H9 (cell line): ENCODE results near the gene RBM34. TPM values are rescaled to one million over a fixed set of nuclear protein-coding genes. Genes with fewer than 3 reads are reported as not detected.

Experiments
- DNase-seq: peaks from one replicate; pipeline ENCODE4 v3.0.0-alpha.2; 2017
- H2AFZ ChIP-seq: one replicate; pipeline ENCODE4 v1.6.1; 2013; ENCODE audit warnings: mild to moderate bottlenecking, low read length, control low read depth, moderate library complexity
- H2AK5ac ChIP-seq: 2 replicates; pipeline ENCODE4 v1.6.1; 2013; ENCODE audit warnings: low read length, control low read depth, mixed read lengths; ENCODE audit not compliant: insufficient read length
- H2BK120ac ChIP-seq: one replicate; pipeline ENCODE4 v1.6.1; 2013; ENCODE audit warnings: low read depth, mild to moderate bottlenecking, low read length, control low read depth, inconsistent platforms; ENCODE audit not compliant: poor library complexity, severe bottlenecking
- H2BK12ac ChIP-seq: 2 replicates; pipeline ENCODE4 v1.6.1; 2013; ENCODE audit warnings: low read length, control low read depth, mixed read lengths, low read depth; ENCODE audit not compliant: insufficient read length
- H2BK15ac ChIP-seq: 2 replicates; pipeline ENCODE4 v1.6.1; 2013; ENCODE audit warnings: low read depth, low read length, control low read depth
- H2BK20ac ChIP-seq: one replicate; pipeline ENCODE4 v1.6.1; 2013; ENCODE audit warnings: low read depth, mild to moderate bottlenecking, low read length, control low read depth, inconsistent platforms; ENCODE audit not compliant: poor library complexity, severe bottlenecking
- H2BK5ac ChIP-seq: 2 replicates; pipeline ENCODE4 v1.6.1; 2013; ENCODE audit warnings: low read length, control low read depth, mixed read lengths; ENCODE audit not compliant: insufficient read length
- H3K14ac ChIP-seq: 2 replicates; pipeline ENCODE4 v1.6.1; 2013; ENCODE audit warnings: low read length, control low read depth; ENCODE audit not compliant: insufficient read depth
- H3K18ac ChIP-seq: 2 replicates; pipeline ENCODE4 v1.6.1; 2013; ENCODE audit warnings: low read depth, mild to moderate bottlenecking, mixed read lengths, low read length, control low read depth; ENCODE audit not compliant: insufficient read length
- H3K23ac ChIP-seq: 2 replicates; pipeline ENCODE4 v1.6.1; 2013; ENCODE audit warnings: low read length, control low read depth, mixed read lengths, low read depth; ENCODE audit not compliant: insufficient read length
- H3K23me2 ChIP-seq: 2 replicates; pipeline ENCODE4 v1.6.1; 2013; ENCODE audit warnings: low read depth, mild to moderate bottlenecking, mixed read lengths, low read length, control low read depth; ENCODE audit not compliant: insufficient read length, poor library complexity, severe bottlenecking
- H3K27ac ChIP-seq: 2 replicates; pipeline ENCODE4 v1.5.1; 2013; ENCODE audit warnings: low read length, control low read depth, mixed read lengths, low read depth; ENCODE audit not compliant: insufficient read length
- H3K27me3 ChIP-seq: 2 replicates; pipeline ENCODE4 v1.6.1; 2013; ENCODE audit warnings: low read length, control low read depth, inconsistent platforms; ENCODE audit not compliant: insufficient read depth
- H3K4ac ChIP-seq: 2 replicates; pipeline ENCODE4 v1.6.1; 2013; ENCODE audit warnings: low read depth, mild to moderate bottlenecking, control low read depth, inconsistent platforms, low read length, moderate library complexity
- H3K4me1 ChIP-seq: 2 replicates; pipeline ENCODE4 v1.6.1; 2013; ENCODE audit warnings: low read length, control low read depth, inconsistent platforms; ENCODE audit not compliant: insufficient read depth
- H3K4me2 ChIP-seq: 2 replicates; pipeline ENCODE4 v1.6.1; 2013; ENCODE audit warnings: low read length, control low read depth, mixed read lengths; ENCODE audit not compliant: insufficient read length, insufficient read depth
- H3K56ac ChIP-seq: 2 replicates; pipeline ENCODE4 v1.6.1; 2013; ENCODE audit warnings: low read depth, mild to moderate bottlenecking, mixed read lengths, low read length, control low read depth; ENCODE audit not compliant: insufficient read length
- H3K79me1 ChIP-seq: 2 replicates; pipeline ENCODE4 v1.6.1; 2013; ENCODE audit warnings: low read depth, mild to moderate bottlenecking, moderate library complexity, low read length, control low read depth, inconsistent platforms; ENCODE audit not compliant: insufficient read depth, poor library complexity, severe bottlenecking
- H3K79me2 ChIP-seq: 2 replicates; pipeline ENCODE4 v1.6.1; 2013; ENCODE audit warnings: low read length, control low read depth, inconsistent platforms; ENCODE audit not compliant: insufficient read depth
- H3K9ac ChIP-seq: 2 replicates; pipeline ENCODE4 v1.6.1; 2013; ENCODE audit warnings: low read length, control low read depth, mixed read lengths; ENCODE audit not compliant: insufficient read length; ENCODE audit errors: extremely low read depth
- H3K9me3 ChIP-seq: one replicate; pipeline ENCODE4 v1.6.1; 2013; ENCODE audit warnings: low read depth, low read length, inconsistent platforms; ENCODE audit not compliant: control insufficient read depth
- H3T11ph ChIP-seq: one replicate; pipeline ENCODE4 v1.6.1; 2013; ENCODE audit warnings: mild to moderate bottlenecking, low read length, control low read depth, inconsistent platforms
- H4K20me1 ChIP-seq: one replicate; pipeline ENCODE4 v1.6.1; 2013; ENCODE audit not compliant: control insufficient read depth, insufficient read length, insufficient read depth
- H4K5ac ChIP-seq: 2 replicates; pipeline ENCODE4 v1.6.1; 2013; ENCODE audit warnings: low read depth, mild to moderate bottlenecking, mixed read lengths, low read length, control low read depth; ENCODE audit not compliant: insufficient read length
- H4K8ac ChIP-seq: replicated peaks from 2 replicates; pipeline ENCODE4 v1.6.1; 2013; ENCODE audit warnings: low read length, control low read depth, mixed read lengths, low read depth; ENCODE audit not compliant: insufficient read length
- H4K91ac ChIP-seq: 2 replicates; pipeline ENCODE4 v1.6.1; 2013; ENCODE audit warnings: low read depth, mild to moderate bottlenecking, moderate library complexity, mixed read lengths, low read length, control low read depth; ENCODE audit not compliant: insufficient read length
- H3K27ac Mint-ChIP-seq, 3 experiments: 2 replicates in 2 of 3; 3 replicates in 1 of 3; pipeline ENCODE4 v1.8.0; 2020 to 2021; ENCODE audit warnings: mixed read lengths in 3 of 3, mild to moderate bottlenecking in 1 of 3, moderate library complexity in 1 of 3
- H3K27me3 Mint-ChIP-seq: 2 replicates; pipeline ENCODE4 v1.8.0; 2021; ENCODE audit warnings: low read depth, mild to moderate bottlenecking, moderate library complexity, mixed read lengths
- H3K36me3 Mint-ChIP-seq, 3 experiments: 2 replicates in 2 of 3; 3 replicates in 1 of 3; pipeline ENCODE4 v1.8.0; 2020 to 2021; ENCODE audit warnings: low read depth in 3 of 3, mixed read lengths in 3 of 3; ENCODE audit not compliant: insufficient read depth in 1 of 3
- H3K4me1 Mint-ChIP-seq, 2 experiments: 2 replicates each; pipeline ENCODE4 v1.8.0; 2020; ENCODE audit warnings: mixed read lengths in 2 of 2
- H3K4me3 Mint-ChIP-seq, 2 experiments: 2 replicates in 1 of 2; 3 replicates in 1 of 2; pipeline ENCODE4 v1.8.0; 2020 to 2021; ENCODE audit warnings: mild to moderate bottlenecking in 2 of 2, mixed read lengths in 2 of 2, moderate library complexity in 1 of 2
- H3K9me3 Mint-ChIP-seq, 2 experiments: 2 replicates in 1 of 2; 3 replicates in 1 of 2; pipeline ENCODE4 v1.8.0; 2020; ENCODE audit warnings: mild to moderate bottlenecking in 2 of 2, mixed read lengths in 2 of 2, moderate library complexity in 1 of 2
- WGBS: extraction: QIAGEN DNeasy Blood & Tissue Kit; methylation state at CpG from one replicate; pipeline ENCODE4 v1.1.7; 2013; ENCODE audit warnings: missing lambda C conversion rate, low lambda C conversion rate, mixed read lengths; ENCODE audit not compliant: insufficient read length; ENCODE audit errors: extremely low coverage; 5-methylcytosine and 5-hydroxymethylcytosine counted together
- total RNA-seq: library from RNA; stranded (reverse); gene quantifications from 2 replicates; pipeline ENCODE4 v1.2.1, GENCODE V29; 2021
- TF ChIP-seq, protein P1 (sequence below): fragments of 200-600 bp; sonication (generic); conservative IDR thresholded peaks from 3 replicates; pipeline ENCODE4 v1.8.0; 2021; ENCODE audit warnings: antibody characterized with exemption, mild to moderate bottlenecking

RBM34 gene
- total RNA-seq, 1 experiment from 2014 or later: 121 TPM

DNA sequence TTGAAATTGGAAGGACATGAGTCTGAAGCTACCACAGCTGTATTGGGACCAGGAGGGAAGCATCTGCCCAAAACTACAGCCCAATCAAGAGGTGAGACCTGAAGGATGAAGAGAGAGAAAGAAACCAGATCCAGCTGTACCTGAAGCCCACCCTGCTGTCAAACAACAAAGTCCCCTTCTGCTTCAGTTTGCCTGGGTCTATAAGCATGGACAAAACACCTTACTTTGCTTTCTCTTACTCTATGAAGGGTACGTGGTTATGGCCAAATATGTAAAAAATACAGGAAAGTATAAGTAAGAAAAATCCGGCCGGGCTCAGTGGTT is 58.8 kb downstream of the RBM34 start:
- H3K14ac ChIP-seq: no peak overlapping the region
- peaks cover 0 to 2% of the 10 kb centered on the region in 2 experiments; a peak in 1 of 5 replicates for H3K9me3 Mint-ChIP-seq
- peaks cover 23 to 26% of the 10 kb centered on the region in 2 experiments for H3K4me1 Mint-ChIP-seq
- H3K27me3 ChIP-seq: no peaks in the 10 kb centered on the region
- no peaks in the 10 kb centered on the region for H4K20me1 ChIP-seq
- H3K36me3 Mint-ChIP-seq: peaks cover 1 to 3% (median 1%) of the 10 kb centered on the region in 3 experiments; a peak in 5 of 7 replicates
- no peak overlapping the region for H2BK5ac ChIP-seq
- no peak for DNase-seq
- H4K91ac ChIP-seq: no peak overlapping the region
- no peak overlapping the region for H3K4me3 Mint-ChIP-seq
- no peak overlapping the region for H2BK12ac ChIP-seq
- no peaks in the 10 kb centered on the region for H3K79me2 ChIP-seq
- H2AK5ac ChIP-seq: no peak overlapping the region
- H3K27me3 Mint-ChIP-seq: peaks cover 7% of the 10 kb centered on the region
- H2AFZ ChIP-seq: no peak overlapping the region
- H3T11ph ChIP-seq: no peak overlapping the region
- H3K4ac ChIP-seq: no peak overlapping the region
- no peak overlapping the region for H3K9ac ChIP-seq
- H3K56ac ChIP-seq: no peak overlapping the region
- H3K23ac ChIP-seq: no peak overlapping the region
- no peak overlapping the region for H2BK120ac ChIP-seq
- no peak overlapping the region for H2BK15ac ChIP-seq
- TF ChIP-seq, protein P1, sequence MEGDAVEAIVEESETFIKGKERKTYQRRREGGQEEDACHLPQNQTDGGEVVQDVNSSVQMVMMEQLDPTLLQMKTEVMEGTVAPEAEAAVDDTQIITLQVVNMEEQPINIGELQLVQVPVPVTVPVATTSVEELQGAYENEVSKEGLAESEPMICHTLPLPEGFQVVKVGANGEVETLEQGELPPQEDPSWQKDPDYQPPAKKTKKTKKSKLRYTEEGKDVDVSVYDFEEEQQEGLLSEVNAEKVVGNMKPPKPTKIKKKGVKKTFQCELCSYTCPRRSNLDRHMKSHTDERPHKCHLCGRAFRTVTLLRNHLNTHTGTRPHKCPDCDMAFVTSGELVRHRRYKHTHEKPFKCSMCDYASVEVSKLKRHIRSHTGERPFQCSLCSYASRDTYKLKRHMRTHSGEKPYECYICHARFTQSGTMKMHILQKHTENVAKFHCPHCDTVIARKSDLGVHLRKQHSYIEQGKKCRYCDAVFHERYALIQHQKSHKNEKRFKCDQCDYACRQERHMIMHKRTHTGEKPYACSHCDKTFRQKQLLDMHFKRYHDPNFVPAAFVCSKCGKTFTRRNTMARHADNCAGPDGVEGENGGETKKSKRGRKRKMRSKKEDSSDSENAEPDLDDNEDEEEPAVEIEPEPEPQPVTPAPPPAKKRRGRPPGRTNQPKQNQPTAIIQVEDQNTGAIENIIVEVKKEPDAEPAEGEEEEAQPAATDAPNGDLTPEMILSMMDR: no peak
- H3K27ac ChIP-seq: no peak overlapping the region
- H3K9me3 ChIP-seq: no peaks in the 10 kb centered on the region
- H3K4me1 ChIP-seq: no peaks in the 10 kb centered on the region
- WGBS: no CpG with 5 or more reads among the region's 3 CpGs
- H4K5ac ChIP-seq: no peak overlapping the region
- no peaks in the 10 kb centered on the region for H3K79me1 ChIP-seq
- no peak overlapping the region for H3K18ac ChIP-seq
- no peak overlapping the region for H3K4me2 ChIP-seq
- no peak overlapping the region for H4K8ac ChIP-seq
- H3K23me2 ChIP-seq: no peaks in the 10 kb centered on the region
- H2BK20ac ChIP-seq: no peak overlapping the region
- H3K27ac Mint-ChIP-seq: no peak overlapping the region
